ENCODE measurements around the gene TMCC3.
"Not testable (repeated sequence)": the region's sequence is repeated elsewhere in the genome, so short reads cannot be mapped to it uniquely, and the experiment has no call there.

DNA sequence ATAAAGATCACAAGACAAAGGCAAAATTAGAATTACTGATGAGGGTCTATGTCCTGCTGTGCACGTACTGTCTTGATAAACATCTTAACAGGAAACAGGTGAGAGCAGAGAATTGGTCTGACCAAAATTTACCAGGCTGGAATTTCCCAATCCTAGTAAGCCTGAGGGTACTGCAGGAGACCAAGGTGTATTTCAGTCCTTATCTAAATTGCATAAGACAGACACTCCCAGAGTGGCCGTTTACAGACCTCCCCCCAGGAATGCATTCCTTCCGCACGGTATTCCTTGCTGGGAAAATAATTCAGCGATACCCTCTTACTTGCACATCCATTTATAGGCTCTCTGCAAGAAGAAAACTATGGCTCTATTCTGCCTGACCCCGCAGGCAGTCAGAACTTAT, 43.5 kb downstream of the TMCC3 start:
- TF ChIP-seq, protein P1, sequence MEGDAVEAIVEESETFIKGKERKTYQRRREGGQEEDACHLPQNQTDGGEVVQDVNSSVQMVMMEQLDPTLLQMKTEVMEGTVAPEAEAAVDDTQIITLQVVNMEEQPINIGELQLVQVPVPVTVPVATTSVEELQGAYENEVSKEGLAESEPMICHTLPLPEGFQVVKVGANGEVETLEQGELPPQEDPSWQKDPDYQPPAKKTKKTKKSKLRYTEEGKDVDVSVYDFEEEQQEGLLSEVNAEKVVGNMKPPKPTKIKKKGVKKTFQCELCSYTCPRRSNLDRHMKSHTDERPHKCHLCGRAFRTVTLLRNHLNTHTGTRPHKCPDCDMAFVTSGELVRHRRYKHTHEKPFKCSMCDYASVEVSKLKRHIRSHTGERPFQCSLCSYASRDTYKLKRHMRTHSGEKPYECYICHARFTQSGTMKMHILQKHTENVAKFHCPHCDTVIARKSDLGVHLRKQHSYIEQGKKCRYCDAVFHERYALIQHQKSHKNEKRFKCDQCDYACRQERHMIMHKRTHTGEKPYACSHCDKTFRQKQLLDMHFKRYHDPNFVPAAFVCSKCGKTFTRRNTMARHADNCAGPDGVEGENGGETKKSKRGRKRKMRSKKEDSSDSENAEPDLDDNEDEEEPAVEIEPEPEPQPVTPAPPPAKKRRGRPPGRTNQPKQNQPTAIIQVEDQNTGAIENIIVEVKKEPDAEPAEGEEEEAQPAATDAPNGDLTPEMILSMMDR (conservative IDR thresholded peaks at IDR 0.05; ENCODE audit: low read depth, low read length): not testable (repeated sequence)
- not testable (repeated sequence) for TF ChIP-seq EZH2 (IDR thresholded peaks at IDR 0.05; ENCODE audit: borderline replicate concordance, low read depth, low read length, poor library complexity, severe bottlenecking)
